GM13976 (cell line): Measurements from ENCODE around the gene COQ2.

Source experiments
- DNase-seq: peaks from one replicate; pipeline ENCODE4 v3.0.0; 2012; ENCODE audit warnings: low spot score
- CTCF ChIP-seq: IDR thresholded peaks from 2 replicates; pipeline ENCODE4 v1.5.1; 2012; ENCODE audit warnings: borderline replicate concordance, mild to moderate bottlenecking; ENCODE audit not compliant: insufficient read depth; ENCODE audit errors: extremely low read depth, missing control alignments, control extremely low read depth
- in situ Hi-C: fragments of 300-500 bp; cut with MboI; formaldehyde crosslinking; loops from one replicate; pipeline ENCODE4 v1.12.0; 2022; ENCODE audit warnings: low sequenced_read_pairs, mixed read lengths, inconsistent platforms; ENCODE audit not compliant: unreplicated experiment

Gene COQ2

GRCh38 chr4:83250687-83251446, 33.7 kb downstream of the COQ2 start:
- DNase-seq, result no peak
- no peak for TF ChIP-seq CTCF
- in situ Hi-C loops, result loop anchor here (25.0 kb wide), 1 partner anchor 364 kb away; the partner anchor contains the start of gene SEC31A

- no peak for TF ChIP-seq CTCF
- in situ Hi-C loops, result no loop called here
- DNase-seq, result no peak
Measured at GRCh38 chr4:83248486-83248885, 36.1 kb downstream of the COQ2 start.

- TF ChIP-seq CTCF, result no peak
- no peak for DNase-seq
- in situ Hi-C loops, result no loop called here
Measured at GRCh38 chr4:83247415-83248357, 36.9 kb downstream of the COQ2 start.

GRCh38 chr4:83241132-83241531, 43.5 kb downstream of the COQ2 start:
- TF ChIP-seq CTCF, result no peak
- no peak for DNase-seq
- in situ Hi-C loops, result no loop called here

- DNase-seq, result no peak
- TF ChIP-seq CTCF, result no peak
- in situ Hi-C loops, result no loop called here
Measured at GRCh38 chr4:83240379-83240875, 44.2 kb downstream of the COQ2 start.

- DNase-seq, result no peak
- in situ Hi-C loops, result no loop called here
- TF ChIP-seq CTCF, result no peak
Measured at GRCh38 chr4:83238393-83239248, 46.0 kb downstream of the COQ2 start.
